SK-N-SH treated with all-trans-retinoic acid at 6 μM for 48 hours (cell line): ENCODE data around the gene KCNE3.

Experiments
- ARNTL ChIP-seq: fragments of 450-650 bp; formaldehyde crosslinking; IDR thresholded peaks from 2 replicates; pipeline ENCODE4 v1.5.0; 2020; ENCODE audit warnings: low read depth, mild to moderate bottlenecking, moderate library complexity, borderline replicate concordance
- BACH2 ChIP-seq: fragments of 250-450 bp; sonication (Bioruptor Pico); IDR thresholded peaks from 2 replicates; pipeline ENCODE4 v1.9.0; 2021; ENCODE audit warnings: mild to moderate bottlenecking, borderline replicate concordance
- CSDC2 ChIP-seq: fragments of 250-450 bp; sonication (Bioruptor Pico); IDR thresholded peaks from 2 replicates; pipeline ENCODE4 v1.5.0; 2020; ENCODE audit warnings: mild to moderate bottlenecking, moderate library complexity
- ISL1 ChIP-seq: fragments of 250-450 bp; sonication (Bioruptor Pico); IDR thresholded peaks from 2 replicates; pipeline ENCODE4 v2.1.2; 2022; ENCODE audit warnings: mild to moderate bottlenecking, moderate library complexity
- POU6F1 ChIP-seq: fragments of 250-450 bp; sonication (Bioruptor Pico); IDR thresholded peaks from 2 replicates; pipeline ENCODE4 v1.8.0; 2021; ENCODE audit warnings: low read depth, mild to moderate bottlenecking, moderate library complexity, borderline replicate concordance
- PPARA ChIP-seq: fragments of 250-450 bp; sonication (Bioruptor Pico); IDR thresholded peaks from 2 replicates; pipeline ENCODE4 v1.5.0; 2020; ENCODE audit warnings: mild to moderate bottlenecking, borderline replicate concordance
- RARB ChIP-seq: fragments of 250-450 bp; sonication (Bioruptor Pico); IDR thresholded peaks from 2 replicates; pipeline ENCODE4 v1.8.0; 2021; ENCODE audit warnings: mild to moderate bottlenecking, moderate library complexity
- TCF4 ChIP-seq: fragments of 250-450 bp; sonication (Bioruptor Pico); IDR thresholded peaks from 2 replicates; pipeline ENCODE4 v1.8.0; 2021; ENCODE audit warnings: mild to moderate bottlenecking, moderate library complexity, borderline replicate concordance
- TOX ChIP-seq: fragments of 250-450 bp; sonication (Bioruptor Pico); IDR thresholded peaks from 2 replicates; pipeline ENCODE4 v1.8.0; 2021; ENCODE audit warnings: mild to moderate bottlenecking, moderate library complexity, borderline replicate concordance
- TSHZ2 ChIP-seq: fragments of 250-450 bp; sonication (Bioruptor Pico); IDR thresholded peaks from 2 replicates; pipeline ENCODE4 v1.5.0; 2020; ENCODE audit warnings: mild to moderate bottlenecking, moderate library complexity
- ZC3H10 ChIP-seq: fragments of 250-450 bp; sonication (Bioruptor Pico); IDR thresholded peaks from 2 replicates; pipeline ENCODE4 v1.5.1; 2021; ENCODE audit warnings: mild to moderate bottlenecking, moderate library complexity
- ZFP3 ChIP-seq: fragments of 250-450 bp; sonication (Bioruptor Pico); IDR thresholded peaks from 2 replicates; pipeline ENCODE4 v1.5.0; 2020; ENCODE audit warnings: mild to moderate bottlenecking, moderate library complexity
- TF ChIP-seq, protein P1 (sequence below): fragments of 250-450 bp; sonication (Bioruptor Pico); IDR thresholded peaks from 2 replicates; pipeline ENCODE4 v1.8.0; 2020; ENCODE audit warnings: mild to moderate bottlenecking, moderate library complexity, borderline replicate concordance

DNA sequence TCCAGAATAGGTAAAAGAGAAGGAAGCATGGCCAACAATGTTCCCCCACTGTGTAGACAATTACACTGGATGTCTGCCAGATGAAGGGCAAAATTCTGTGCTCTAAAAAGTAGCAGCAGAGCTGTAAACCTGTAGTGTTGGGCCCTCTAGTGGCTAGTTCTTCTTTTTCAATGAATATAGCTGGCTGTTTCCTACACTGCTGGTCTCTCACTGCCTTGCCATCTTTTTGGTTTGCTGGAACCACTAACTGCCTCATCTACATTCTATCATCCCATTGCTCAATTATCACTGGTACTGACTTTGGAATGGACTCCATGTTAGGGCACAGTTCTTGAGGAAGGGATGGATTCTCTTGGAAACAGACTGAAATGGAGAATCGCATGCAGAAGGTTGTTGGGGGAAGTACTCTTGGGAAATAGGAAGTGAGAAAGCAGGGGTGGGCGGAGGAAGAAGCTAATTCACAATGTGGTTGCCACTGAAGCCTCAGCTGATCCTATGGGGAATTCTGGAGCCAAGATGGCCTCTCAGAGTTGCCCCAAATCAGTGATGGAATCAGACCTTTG is 17.9 kb downstream of the KCNE3 start:
- TF ChIP-seq, protein P1, sequence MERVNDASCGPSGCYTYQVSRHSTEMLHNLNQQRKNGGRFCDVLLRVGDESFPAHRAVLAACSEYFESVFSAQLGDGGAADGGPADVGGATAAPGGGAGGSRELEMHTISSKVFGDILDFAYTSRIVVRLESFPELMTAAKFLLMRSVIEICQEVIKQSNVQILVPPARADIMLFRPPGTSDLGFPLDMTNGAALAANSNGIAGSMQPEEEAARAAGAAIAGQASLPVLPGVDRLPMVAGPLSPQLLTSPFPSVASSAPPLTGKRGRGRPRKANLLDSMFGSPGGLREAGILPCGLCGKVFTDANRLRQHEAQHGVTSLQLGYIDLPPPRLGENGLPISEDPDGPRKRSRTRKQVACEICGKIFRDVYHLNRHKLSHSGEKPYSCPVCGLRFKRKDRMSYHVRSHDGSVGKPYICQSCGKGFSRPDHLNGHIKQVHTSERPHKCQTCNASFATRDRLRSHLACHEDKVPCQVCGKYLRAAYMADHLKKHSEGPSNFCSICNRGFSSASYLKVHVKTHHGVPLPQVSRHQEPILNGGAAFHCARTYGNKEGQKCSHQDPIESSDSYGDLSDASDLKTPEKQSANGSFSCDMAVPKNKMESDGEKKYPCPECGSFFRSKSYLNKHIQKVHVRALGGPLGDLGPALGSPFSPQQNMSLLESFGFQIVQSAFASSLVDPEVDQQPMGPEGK (CRISPR knock-in tag): no peak
- TF ChIP-seq ARNTL (CRISPR knock-in tag) (no peak), TCF4 (no peak), TOX (no peak), PPARA (no peak), TSHZ2 (CRISPR knock-in tag) (no peak), ZC3H10 (no peak), ZFP3 (no peak), RARB (no peak), POU6F1 (CRISPR knock-in tag) (no peak), ISL1 (no peak), CSDC2 (CRISPR knock-in tag) (no peak), BACH2 (CRISPR knock-in tag) (no peak)
